ENCODE measurements around the gene NR1H3.

NR1H3 gene

GRCh38 chr11:47244448-47245350 is 13.1 kb upstream of the NR1H3 start:
- peak in 1 of 2 donors; percentile 47 for DNase-seq
- peaks cover 12% of the 10 kb centered on the region for H3K79me1 ChIP-seq (ENCODE audit: low read length)
- no peak overlapping the region for H2AK5ac ChIP-seq (ENCODE audit: low read length)

GRCh38 chr11:47245611-47246357 is 12.0 kb upstream of the NR1H3 start:
- no CpG with 5 or more reads among the region's 11 CpGs for WGBS (ENCODE audit: extremely low coverage, insufficient coverage, insufficient read length)
- H3K36me3 ChIP-seq (ENCODE audit: control insufficient read depth in 1 of 2, insufficient read depth in 2 of 2, low read length in 2 of 2), result peaks cover 31 to 42% of the 10 kb centered on the region in 2 experiments

More at GRCh38 chr11:47244448-47245350, 13.1 kb upstream of the NR1H3 start:
- Histone ChIP-seq H4K91ac (ENCODE audit: low read depth, low read length) (no peak overlapping the region), H2AFZ (ENCODE audit: insufficient read depth, low read length, poor library complexity) (no peak overlapping the region), H3K4me2 (ENCODE audit: low read length) (no peak overlapping the region), H3K79me2 (ENCODE audit: control insufficient read depth, insufficient read depth, low read length, poor library complexity) (peaks cover 9% of the 10 kb centered on the region), H2BK12ac (ENCODE audit: low read length) (no peak overlapping the region), H3K36me3 (ENCODE audit: control insufficient read depth in 1 of 2, insufficient read depth in 2 of 2, low read length in 2 of 2) (peaks cover 36 to 51% of the 10 kb centered on the region in 2 experiments), H3K9me3 (ENCODE audit: insufficient read depth, low read depth, low read length) (no peaks in the 10 kb centered on the region), H3K23ac (ENCODE audit: low read length) (no peak overlapping the region), H3K4me3 (ENCODE audit: low read depth, low read length) (no peak overlapping the region), H3K18ac (ENCODE audit: low read length) (no peak overlapping the region), H3K27ac (ENCODE audit: low read depth, low read length) (no peak overlapping the region), H4K8ac (ENCODE audit: low read depth, low read length) (no peak overlapping the region), H3K4ac (ENCODE audit: low read depth, low read length) (no peak overlapping the region), H3K9ac (ENCODE audit: low read length) (no peak overlapping the region), H2BK120ac (ENCODE audit: insufficient read depth, low read length, poor library complexity) (no peak overlapping the region), H3K14ac (ENCODE audit: low read length) (no peak overlapping the region), H3K4me1 (ENCODE audit: control insufficient read depth in 1 of 2, insufficient read depth in 2 of 2, low read length in 2 of 2) (peaks cover 10 to 13% of the 10 kb centered on the region in 2 experiments), H4K12ac (ENCODE audit: low read depth, low read length) (no peak overlapping the region), H2BK5ac (ENCODE audit: low read depth, low read length, poor library complexity) (no peak overlapping the region), H3K27me3 (ENCODE audit: insufficient read depth, low read length) (no peaks in the 10 kb centered on the region)
- WGBS (ENCODE audit: extremely low coverage, insufficient coverage, insufficient read length), result no CpG with 5 or more reads among the region's 23 CpGs

GRCh38 chr11:47247502-47247901 is 10.3 kb upstream of the NR1H3 start:
- H3K4me3 ChIP-seq (ENCODE audit: low read depth, low read length), result no peak overlapping the region
- H3K36me3 ChIP-seq (ENCODE audit: control insufficient read depth in 1 of 2, insufficient read depth in 2 of 2, low read length in 2 of 2), result peaks cover 26 to 27% of the 10 kb centered on the region in 2 experiments
- no peak overlapping the region for H2AK5ac ChIP-seq (ENCODE audit: low read length)
- H3K9ac ChIP-seq (ENCODE audit: low read length), result no peak overlapping the region
- peaks cover 12% of the 10 kb centered on the region for H3K79me1 ChIP-seq (ENCODE audit: low read length)
- no peak overlapping the region for H3K27ac ChIP-seq (ENCODE audit: low read depth, low read length)
- DNase-seq, result no peak
- H3K4me2 ChIP-seq (ENCODE audit: low read length), result no peak overlapping the region
- no peaks in the 10 kb centered on the region for H3K9me3 ChIP-seq (ENCODE audit: insufficient read depth, low read depth, low read length)
- no peak overlapping the region for H3K23ac ChIP-seq (ENCODE audit: low read length)
- peaks cover 10 to 13% of the 10 kb centered on the region in 2 experiments for H3K4me1 ChIP-seq (ENCODE audit: control insufficient read depth in 1 of 2, insufficient read depth in 2 of 2, low read length in 2 of 2)
- no peaks in the 10 kb centered on the region for H3K27me3 ChIP-seq (ENCODE audit: insufficient read depth, low read length)
- peak overlapping the region; percentile 98 for H4K8ac ChIP-seq (ENCODE audit: low read depth, low read length)
- H4K12ac ChIP-seq (ENCODE audit: low read depth, low read length), result no peak overlapping the region
- H2BK5ac ChIP-seq (ENCODE audit: low read depth, low read length, poor library complexity), result no peak overlapping the region
- no peak overlapping the region for H2BK120ac ChIP-seq (ENCODE audit: insufficient read depth, low read length, poor library complexity)
- no peak overlapping the region for H4K91ac ChIP-seq (ENCODE audit: low read depth, low read length)
- no CpG with 5 or more reads among the region's 5 CpGs for WGBS (ENCODE audit: extremely low coverage, insufficient coverage, insufficient read length)
- H3K4ac ChIP-seq (ENCODE audit: low read depth, low read length), result no peak overlapping the region
- H3K14ac ChIP-seq (ENCODE audit: low read length), result no peak overlapping the region
- H3K79me2 ChIP-seq (ENCODE audit: control insufficient read depth, insufficient read depth, low read length, poor library complexity), result peaks cover 9% of the 10 kb centered on the region
- no peak overlapping the region for H3K18ac ChIP-seq (ENCODE audit: low read length)
- no peak overlapping the region for H2BK12ac ChIP-seq (ENCODE audit: low read length)
- no peak overlapping the region for H2AFZ ChIP-seq (ENCODE audit: insufficient read depth, low read length, poor library complexity)

More at GRCh38 chr11:47245611-47246357, 12.0 kb upstream of the NR1H3 start:
- Histone ChIP-seq H3K79me2 (ENCODE audit: control insufficient read depth, insufficient read depth, low read length, poor library complexity) (peaks cover 9% of the 10 kb centered on the region), H4K91ac (ENCODE audit: low read depth, low read length) (no peak overlapping the region), H4K12ac (ENCODE audit: low read depth, low read length) (no peak overlapping the region), H4K8ac (ENCODE audit: low read depth, low read length) (no peak overlapping the region), H3K23ac (ENCODE audit: low read length) (no peak overlapping the region), H3K18ac (ENCODE audit: low read length) (no peak overlapping the region), H2AK5ac (ENCODE audit: low read length) (no peak overlapping the region), H3K9ac (ENCODE audit: low read length) (no peak overlapping the region), H3K14ac (ENCODE audit: low read length) (no peak overlapping the region), H2BK120ac (ENCODE audit: insufficient read depth, low read length, poor library complexity) (no peak overlapping the region), H3K4ac (ENCODE audit: low read depth, low read length) (no peak overlapping the region), H3K4me3 (ENCODE audit: low read depth, low read length) (no peak overlapping the region), H2AFZ (ENCODE audit: insufficient read depth, low read length, poor library complexity) (no peak overlapping the region), H3K4me1 (ENCODE audit: control insufficient read depth in 1 of 2, insufficient read depth in 2 of 2, low read length in 2 of 2) (peaks cover 10 to 13% of the 10 kb centered on the region in 2 experiments), H2BK12ac (ENCODE audit: low read length) (no peak overlapping the region), H3K27me3 (ENCODE audit: insufficient read depth, low read length) (no peaks in the 10 kb centered on the region), H3K4me2 (ENCODE audit: low read length) (no peak overlapping the region), H3K27ac (ENCODE audit: low read depth, low read length) (no peak overlapping the region), H3K9me3 (ENCODE audit: insufficient read depth, low read depth, low read length) (no peaks in the 10 kb centered on the region), H3K79me1 (ENCODE audit: low read length) (peaks cover 12% of the 10 kb centered on the region), H2BK5ac (ENCODE audit: low read depth, low read length, poor library complexity) (no peak overlapping the region)
- DNase-seq, result no peak

- no peak overlapping the region for H2BK12ac ChIP-seq (ENCODE audit: low read length)
- H2AFZ ChIP-seq (ENCODE audit: insufficient read depth, low read length, poor library complexity), result peak overlapping the region; percentile 82
- peak overlapping the region; percentile 87 for H2BK120ac ChIP-seq (ENCODE audit: insufficient read depth, low read length, poor library complexity)
- peak overlapping the region; percentile 67 for H3K18ac ChIP-seq (ENCODE audit: low read length)
- no peaks in the 10 kb centered on the region for H3K9me3 ChIP-seq (ENCODE audit: insufficient read depth, low read depth, low read length)
- peaks cover 10 to 13% of the 10 kb centered on the region in 2 experiments for H3K4me1 ChIP-seq (ENCODE audit: control insufficient read depth in 1 of 2, insufficient read depth in 2 of 2, low read length in 2 of 2)
- H3K27ac ChIP-seq (ENCODE audit: low read depth, low read length), result peak overlapping the region; percentile 7
- H3K79me2 ChIP-seq (ENCODE audit: control insufficient read depth, insufficient read depth, low read length, poor library complexity), result peaks cover 9% of the 10 kb centered on the region
- no peak overlapping the region for H3K23ac ChIP-seq (ENCODE audit: low read length)
- H2BK5ac ChIP-seq (ENCODE audit: low read depth, low read length, poor library complexity), result peak overlapping the region; percentile 49
- peak overlapping the region; percentile 96 for H4K12ac ChIP-seq (ENCODE audit: low read depth, low read length)
- peak overlapping the region; percentile 85 for H3K4me3 ChIP-seq (ENCODE audit: low read depth, low read length)
- H3K27me3 ChIP-seq (ENCODE audit: insufficient read depth, low read length), result no peaks in the 10 kb centered on the region
- peak overlapping the region; percentile 94 for H4K91ac ChIP-seq (ENCODE audit: low read depth, low read length)
- peak overlapping the region; percentile 44 for H3K9ac ChIP-seq (ENCODE audit: low read length)
- peaks cover 12% of the 10 kb centered on the region for H3K79me1 ChIP-seq (ENCODE audit: low read length)
- WGBS (ENCODE audit: extremely low coverage, insufficient coverage, insufficient read length), result no CpG with 5 or more reads among the region's 7 CpGs
- H4K8ac ChIP-seq (ENCODE audit: low read depth, low read length), result peak overlapping the region; percentile 98
- DNase-seq, result no peak
- H2AK5ac ChIP-seq (ENCODE audit: low read length), result peak overlapping the region; percentile 5
- H3K14ac ChIP-seq (ENCODE audit: low read length), result peak overlapping the region; percentile 94
- peak overlapping the region; percentile 52 for H3K4ac ChIP-seq (ENCODE audit: low read depth, low read length)
- H3K36me3 ChIP-seq (ENCODE audit: control insufficient read depth in 1 of 2, insufficient read depth in 2 of 2, low read length in 2 of 2), result peaks cover 18 to 20% of the 10 kb centered on the region in 2 experiments
- peak overlapping the region; percentile 74 for H3K4me2 ChIP-seq (ENCODE audit: low read length)
These were observed 9.5 kb upstream of the NR1H3 start for GRCh38 chr11:47248304-47248663.

All from trophoblast cell (in vitro differentiated cells and primary cell).